Adrenal gland (tissue), 12 donors: ENCODE measurements around the gene CEP63. TPM values are rescaled to one million over a fixed set of nuclear protein-coding genes. Genes with fewer than 3 reads are reported as not detected.
A peak's percentile ranks its signal among the peaks of the same experiment; 100 is the strongest.

ENCODE experiments used
- DNase-seq, 7 donors: peaks; one replicate each; pipeline ENCODE4 v3.0.0-alpha.2; 2019 to 2020
- H3K27ac ChIP-seq, 5 donors: fragments of 200-600 bp; sonication (generic) in 4 of 5; 1 replicate in 3 of 5; 2 replicates in 2 of 5; pipeline versions ENCODE4 v1.5.1 to v1.8.0; 2016 to 2020; ENCODE audit warnings: mild to moderate bottlenecking in 1 of 5
- H3K27me3 ChIP-seq: fragments of 200-600 bp; 2 replicates; pipeline ENCODE4 v1.8.0; 2021
- H3K36me3 ChIP-seq, 2 donors: fragments of 200-600 bp; replicated peaks in 1 of 2; 1 replicate in 1 of 2; 2 replicates in 1 of 2; pipeline versions ENCODE4 v1.5.1 to v1.8.0; 2018 to 2022
- H3K4me1 ChIP-seq, 2 donors: fragments of 200-600 bp; replicated peaks in 1 of 2; 1 replicate in 1 of 2; 2 replicates in 1 of 2; pipeline versions ENCODE4 v1.5.1 to v1.8.0; 2018 to 2021
- H3K4me3 ChIP-seq, 4 donors: fragments of 200-600 bp; sonication (generic) in 3 of 4; one replicate each; pipeline ENCODE4 v1.5.1; 2016 to 2018
- H3K9me3 ChIP-seq, 3 donors: fragments of 200-600 bp; sonication (generic) in 1 of 3; replicated peaks in 1 of 3; 1 replicate in 2 of 3; 2 replicates in 1 of 3; pipeline versions ENCODE4 v1.5.1 to v1.8.0; 2016 to 2021
- POLR2A ChIP-seq, 2 donors: fragments of 450-650 bp; IDR thresholded peaks; one replicate each; pipeline ENCODE4 v1.6.1; 2017; ENCODE audit warnings: antibody characterized with exemption in 2 of 2, mild to moderate bottlenecking in 2 of 2, moderate library complexity in 1 of 2
- WGBS, 4 donors: extraction: QIAGEN DNeasy Blood & Tissue Kit in 2 of 4; methylation state at CpG; one replicate each; pipeline versions ENCODE4 v1.1.5 to v1.1.7; 2013 to 2017; 5-methylcytosine and 5-hydroxymethylcytosine counted together
- intact Hi-C, 2 donors: fragments of 100-400 bp; cut with DNase I; formaldehyde crosslinking; loops; one replicate each; pipeline versions ENCODE4 v1.14.1 to v1.15.0; 2022 to 2023
- polyA plus RNA-seq, 3 donors: library from polyadenylated mRNA; stranded (reverse); fragments of 200-250 nt in 2 of 3; fragments of 350-450 nt in 1 of 3; fragmentation: Illumina TruSeq in 1 of 3; extraction: RNeasy Lipid Tissue Mini Kit (QIAGEN cat#74804) in 1 of 3; gene quantifications; one replicate each; pipeline ENCODE4 v1.2.3, GENCODE V29; 2013 to 2014
- total RNA-seq, 9 donors: library from RNA; depleted of rRNA in 4 of 9; stranded (reverse); fragments of >200 nt in 4 of 9; fragments of 120-200 nt in 1 of 9; fragmentation: NEBNext Ultra II Directional in 1 of 9; extraction: Animal tissue kit (Norgen Biotek cat#: 25700) in 1 of 9; gene quantifications; one replicate each; pipeline versions ENCODE4 v1.1.0 to v1.2.4, GENCODE V29; 2013 to 2023
- TF ChIP-seq, protein P1 (sequence below), 6 experiments: fragments of 450-650 bp in 4 of 6; fragments of 200-600 bp in 2 of 6; sonication (generic) in 1 of 6; IDR thresholded peaks; 1 replicate in 5 of 6; 2 replicates in 1 of 6; pipeline versions ENCODE4 v1.5.1 to v1.8.0; 2016 to 2021; ENCODE audit warnings: antibody characterized with exemption in 6 of 6, mild to moderate bottlenecking in 2 of 6, moderate library complexity in 1 of 6
- donor health status: healthy with polysubstance abuse.
- donor health status: Bipolar disorder and iron deficiency.
- donor health status: DM: yes; HTN: yes; CAD: no.
- donor health status: DM: no; HTN: no; CAD: no.
- donor health status: DM: no; HTN: no; CAD: no.
- donor health status: DM: yes; HTN: yes; CAD: no.

The CEP63 gene
- total and polyA plus RNA-seq, 12 donors: 8.8 to 43.7 (median 19.8) TPM

DNA sequence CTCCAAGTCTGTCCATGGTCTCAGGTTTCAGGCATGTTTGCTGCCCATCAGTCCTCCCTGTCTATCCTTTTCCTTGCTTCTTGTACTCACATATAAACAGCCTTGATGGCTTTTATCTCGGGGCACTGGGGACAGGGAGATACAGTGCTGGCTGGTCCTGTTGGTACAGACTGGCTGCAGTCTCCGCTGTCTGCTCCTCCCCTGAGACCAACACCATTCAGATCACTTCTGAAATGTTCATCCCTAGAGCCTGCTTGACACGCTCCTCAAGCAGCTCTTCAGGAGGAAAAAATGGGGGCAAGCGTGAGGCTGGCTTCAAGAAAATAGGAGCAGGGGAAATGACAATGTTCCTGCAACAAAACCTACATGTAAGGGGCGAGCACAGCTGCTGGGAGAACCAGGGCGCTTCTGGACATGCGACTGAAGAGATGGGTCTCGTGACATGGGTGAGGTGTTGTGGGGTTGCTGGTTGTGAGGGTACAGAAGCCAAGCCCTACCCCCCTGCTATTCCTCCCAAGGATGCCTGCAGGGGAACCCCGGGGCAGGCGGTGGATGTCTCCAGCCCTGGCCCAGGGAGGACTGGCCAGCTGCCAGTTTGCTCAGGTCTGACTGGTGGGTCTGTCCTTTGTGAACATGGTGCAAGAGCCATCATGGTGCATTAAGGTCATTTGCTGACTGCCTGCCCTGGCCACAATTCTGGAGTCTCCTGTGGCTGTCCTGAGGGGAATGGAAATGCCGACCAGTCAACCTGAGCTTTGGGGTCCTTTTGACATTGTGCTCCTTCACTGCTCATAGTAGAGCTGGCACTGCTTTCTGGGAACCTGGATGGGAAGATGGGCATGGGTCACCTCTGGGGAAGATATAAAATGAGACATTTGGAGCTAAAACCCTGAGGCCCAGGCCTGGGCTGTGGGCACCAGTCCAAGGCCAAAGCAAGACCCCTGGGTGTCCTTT, 124.9 kb downstream of the CEP63 start:
- H3K4me1 ChIP-seq: peaks cover 0 to 15% of the 10 kb centered on the region in 2 donors
- no peak overlapping the region for H3K27ac ChIP-seq
- WGBS, 4 donors: 81 to 84% (median 83%) methylated on average over 11 of the region's 11 CpGs
- peak in 2 of 7 donors; percentile 31 to 55 for DNase-seq
- intact Hi-C loops: no loop called here
- TF ChIP-seq POLR2A (IDR thresholded peaks at IDR 0.05): no peak
- TF ChIP-seq, protein P1, sequence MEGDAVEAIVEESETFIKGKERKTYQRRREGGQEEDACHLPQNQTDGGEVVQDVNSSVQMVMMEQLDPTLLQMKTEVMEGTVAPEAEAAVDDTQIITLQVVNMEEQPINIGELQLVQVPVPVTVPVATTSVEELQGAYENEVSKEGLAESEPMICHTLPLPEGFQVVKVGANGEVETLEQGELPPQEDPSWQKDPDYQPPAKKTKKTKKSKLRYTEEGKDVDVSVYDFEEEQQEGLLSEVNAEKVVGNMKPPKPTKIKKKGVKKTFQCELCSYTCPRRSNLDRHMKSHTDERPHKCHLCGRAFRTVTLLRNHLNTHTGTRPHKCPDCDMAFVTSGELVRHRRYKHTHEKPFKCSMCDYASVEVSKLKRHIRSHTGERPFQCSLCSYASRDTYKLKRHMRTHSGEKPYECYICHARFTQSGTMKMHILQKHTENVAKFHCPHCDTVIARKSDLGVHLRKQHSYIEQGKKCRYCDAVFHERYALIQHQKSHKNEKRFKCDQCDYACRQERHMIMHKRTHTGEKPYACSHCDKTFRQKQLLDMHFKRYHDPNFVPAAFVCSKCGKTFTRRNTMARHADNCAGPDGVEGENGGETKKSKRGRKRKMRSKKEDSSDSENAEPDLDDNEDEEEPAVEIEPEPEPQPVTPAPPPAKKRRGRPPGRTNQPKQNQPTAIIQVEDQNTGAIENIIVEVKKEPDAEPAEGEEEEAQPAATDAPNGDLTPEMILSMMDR (IDR thresholded peaks at IDR 0.05): no peak
- no peaks in the 10 kb centered on the region for H3K9me3 ChIP-seq
- H3K36me3 ChIP-seq: no peaks in the 10 kb centered on the region
- no peaks in the 10 kb centered on the region for H3K27me3 ChIP-seq
- H3K4me3 ChIP-seq: no peak overlapping the region

DNA sequence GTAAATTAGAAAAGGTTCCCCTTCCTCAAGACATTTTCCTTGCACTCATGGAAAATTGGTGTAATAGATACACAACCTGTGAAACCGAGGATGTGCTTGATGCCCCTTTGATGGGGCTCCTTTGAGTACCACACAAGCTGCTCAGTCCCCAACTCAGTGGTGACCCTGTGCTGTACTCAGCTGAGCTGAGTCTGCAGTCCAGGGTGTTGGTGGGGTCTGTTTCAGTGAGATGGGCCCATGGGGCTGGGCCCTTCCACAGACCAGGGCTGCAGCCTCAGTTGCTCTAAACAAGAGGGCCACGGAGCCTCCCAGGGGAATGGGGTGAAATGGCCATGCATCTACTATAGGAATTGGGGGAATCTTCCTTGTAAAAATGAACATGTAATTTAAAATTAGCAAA, 125.7 kb downstream of the CEP63 start:
- no peak for DNase-seq
- TF ChIP-seq, protein P1 (IDR thresholded peaks at IDR 0.05): no peak
- H3K36me3 ChIP-seq: peaks cover 0 to 2% of the 10 kb centered on the region in 2 donors
- no peak overlapping the region for H3K4me3 ChIP-seq
- H3K27ac ChIP-seq: no peak overlapping the region
- H3K9me3 ChIP-seq: no peaks in the 10 kb centered on the region
- 87 to 91% (median 89%) methylated on average over 2 of the region's 2 CpGs for WGBS, 4 donors
- peaks cover 0 to 13% of the 10 kb centered on the region in 2 donors for H3K4me1 ChIP-seq
- no peaks in the 10 kb centered on the region for H3K27me3 ChIP-seq
- intact Hi-C loops: no loop called here

DNA sequence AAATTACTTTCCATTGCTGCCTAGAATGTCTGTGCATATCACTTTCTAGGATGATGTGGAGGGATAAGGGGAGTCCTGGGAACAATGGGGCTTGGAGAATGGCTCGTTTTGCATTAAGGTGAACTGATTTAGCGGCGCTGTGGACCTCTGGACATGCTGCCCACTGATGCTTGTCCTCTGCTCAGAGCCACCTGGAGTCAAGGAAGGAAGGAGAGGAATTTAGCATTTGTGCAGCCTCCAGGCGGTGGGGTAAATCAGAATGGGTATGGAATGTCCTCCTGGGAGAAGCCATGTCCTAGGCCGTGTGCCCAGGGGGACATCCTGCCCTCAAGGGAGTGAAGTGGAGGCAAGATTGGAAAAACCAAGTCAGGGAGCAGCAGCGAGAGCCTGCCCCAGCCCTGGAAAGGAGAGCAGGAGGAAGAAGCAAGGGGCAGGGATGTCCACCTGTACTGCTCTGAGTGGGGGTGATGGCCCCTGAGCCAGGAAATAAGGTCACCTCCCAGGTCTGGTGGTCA, 127.2 kb downstream of the CEP63 start:
- intact Hi-C loops: no loop called here
- no peaks in the 10 kb centered on the region for H3K27me3 ChIP-seq
- H3K27ac ChIP-seq: no peak overlapping the region
- DNase-seq: no peak
- no peaks in the 10 kb centered on the region for H3K4me1 ChIP-seq
- H3K9me3 ChIP-seq: no peaks in the 10 kb centered on the region
- peaks cover 0 to 5% of the 10 kb centered on the region in 2 donors for H3K36me3 ChIP-seq
- TF ChIP-seq, protein P1 (IDR thresholded peaks at IDR 0.05): no peak
- no peak for TF ChIP-seq POLR2A (IDR thresholded peaks at IDR 0.05)
- H3K4me3 ChIP-seq: no peak overlapping the region
- WGBS, 4 donors: 76 to 94% (median 85%) methylated on average over 6 of the region's 6 CpGs

DNA sequence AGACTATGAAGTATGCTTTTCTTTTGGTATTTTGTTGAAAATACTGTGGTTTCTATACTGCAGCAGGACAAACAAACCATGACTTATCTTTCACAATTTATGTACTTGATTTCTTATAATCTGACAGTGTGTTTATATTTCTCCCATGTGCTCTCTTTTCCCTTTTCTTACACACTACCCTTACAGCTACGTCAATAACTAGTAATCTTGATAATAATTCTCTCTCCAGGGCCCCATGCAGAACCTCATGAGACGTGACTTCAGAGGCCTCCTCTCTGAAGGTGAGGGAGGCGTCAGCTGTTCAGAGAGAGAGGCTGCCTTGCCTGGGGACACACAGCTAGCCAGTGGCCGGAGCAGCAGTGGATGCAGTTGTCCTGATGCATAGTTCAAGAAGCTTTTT, 129.1 kb downstream of the CEP63 start:
- no peaks in the 10 kb centered on the region for H3K9me3 ChIP-seq
- TF ChIP-seq POLR2A (IDR thresholded peaks at IDR 0.05): no peak
- TF ChIP-seq, protein P1 (IDR thresholded peaks at IDR 0.05): no peak
- no peaks in the 10 kb centered on the region for H3K27me3 ChIP-seq
- H3K27ac ChIP-seq: no peak overlapping the region
- H3K36me3 ChIP-seq: peaks cover 0 to 5% of the 10 kb centered on the region in 2 donors
- DNase-seq: peak in 1 of 7 donors; percentile 45
- intact Hi-C loops: no loop called here
- WGBS, 4 donors: 88 to 94% (median 93%) methylated on average over 4 of the region's 4 CpGs
- H3K4me1 ChIP-seq: no peaks in the 10 kb centered on the region
- H3K4me3 ChIP-seq: no peak overlapping the region
